ENCODE data around the gene DTX1. TPM values are rescaled to one million over a fixed set of nuclear protein-coding genes. Genes with fewer than 3 reads are reported as not detected.

DTX1 gene
- total and polyA plus RNA-seq, 4 donors: 2.1 to 33.2 (median 10.0) TPM

DNA sequence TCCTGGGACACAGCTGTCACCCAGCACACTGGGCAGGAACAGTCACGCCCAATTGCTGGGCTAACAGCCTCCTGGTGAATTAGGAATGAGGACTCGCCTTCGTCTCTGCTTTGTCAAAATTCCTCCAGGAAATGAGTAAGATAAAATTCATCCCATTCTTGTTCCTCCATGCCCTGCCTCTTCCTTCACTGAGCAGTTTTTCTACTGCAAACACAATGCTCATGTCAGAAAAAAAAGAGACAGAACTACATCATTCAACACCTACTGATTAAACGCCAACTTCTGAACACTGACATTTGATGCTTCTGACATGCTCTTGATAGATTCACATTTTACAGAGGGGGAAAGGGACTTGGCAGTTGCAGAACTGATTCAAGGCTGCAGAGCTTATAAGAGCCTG lies 37.5 kb upstream of the DTX1 start:
- Histone ChIP-seq H3K27me3 (ENCODE audit: control insufficient read depth in 4 of 4, insufficient read depth in 4 of 4, low read length in 3 of 4) (no peaks in the 10 kb centered on the region), H3K27ac (ENCODE audit: low read depth in 1 of 2, low read length in 2 of 2) (no peak overlapping the region), H3K9ac (ENCODE audit: low read depth in 1 of 2, low read length in 2 of 2) (no peak overlapping the region), H3K4me1 (ENCODE audit: control insufficient read depth in 4 of 4, insufficient read depth in 4 of 4, low read length in 3 of 4) (no peaks in the 10 kb centered on the region), H3K36me3 (ENCODE audit: control insufficient read depth in 4 of 4, insufficient read depth in 3 of 4, low read depth in 1 of 4, low read length in 3 of 4) (no peaks in the 10 kb centered on the region), H3K9me3 (ENCODE audit: control insufficient read depth in 4 of 4, low read length in 3 of 4) (no peaks in the 10 kb centered on the region), H3K4me3 (ENCODE audit: low read depth in 1 of 3, low read length in 3 of 3) (no peak overlapping the region)
- TF ChIP-seq, protein P1, sequence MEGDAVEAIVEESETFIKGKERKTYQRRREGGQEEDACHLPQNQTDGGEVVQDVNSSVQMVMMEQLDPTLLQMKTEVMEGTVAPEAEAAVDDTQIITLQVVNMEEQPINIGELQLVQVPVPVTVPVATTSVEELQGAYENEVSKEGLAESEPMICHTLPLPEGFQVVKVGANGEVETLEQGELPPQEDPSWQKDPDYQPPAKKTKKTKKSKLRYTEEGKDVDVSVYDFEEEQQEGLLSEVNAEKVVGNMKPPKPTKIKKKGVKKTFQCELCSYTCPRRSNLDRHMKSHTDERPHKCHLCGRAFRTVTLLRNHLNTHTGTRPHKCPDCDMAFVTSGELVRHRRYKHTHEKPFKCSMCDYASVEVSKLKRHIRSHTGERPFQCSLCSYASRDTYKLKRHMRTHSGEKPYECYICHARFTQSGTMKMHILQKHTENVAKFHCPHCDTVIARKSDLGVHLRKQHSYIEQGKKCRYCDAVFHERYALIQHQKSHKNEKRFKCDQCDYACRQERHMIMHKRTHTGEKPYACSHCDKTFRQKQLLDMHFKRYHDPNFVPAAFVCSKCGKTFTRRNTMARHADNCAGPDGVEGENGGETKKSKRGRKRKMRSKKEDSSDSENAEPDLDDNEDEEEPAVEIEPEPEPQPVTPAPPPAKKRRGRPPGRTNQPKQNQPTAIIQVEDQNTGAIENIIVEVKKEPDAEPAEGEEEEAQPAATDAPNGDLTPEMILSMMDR (IDR thresholded peaks at IDR 0.05; ENCODE audit: low read depth, low read length, missing input control): no peak
- TF ChIP-seq FOXA2 (IDR thresholded peaks at IDR 0.05): no peak
- TF ChIP-seq GABPA (IDR thresholded peaks at IDR 0.05 in 1 of 2, conservative IDR thresholded peaks at IDR 0.05 in 1 of 2): no peak
- TF ChIP-seq FOXA1 (IDR thresholded peaks at IDR 0.05): no peak
- TF ChIP-seq HNF4G (IDR thresholded peaks at IDR 0.05): no peak
- no peak for TF ChIP-seq SP1 (IDR thresholded peaks at IDR 0.05)
- no peak for TF ChIP-seq EGR1 (IDR thresholded peaks at IDR 0.05; ENCODE audit: low read depth in 2 of 2)
- TF ChIP-seq RAD21 (IDR thresholded peaks at IDR 0.05): no peak
- TF ChIP-seq, protein P2, sequence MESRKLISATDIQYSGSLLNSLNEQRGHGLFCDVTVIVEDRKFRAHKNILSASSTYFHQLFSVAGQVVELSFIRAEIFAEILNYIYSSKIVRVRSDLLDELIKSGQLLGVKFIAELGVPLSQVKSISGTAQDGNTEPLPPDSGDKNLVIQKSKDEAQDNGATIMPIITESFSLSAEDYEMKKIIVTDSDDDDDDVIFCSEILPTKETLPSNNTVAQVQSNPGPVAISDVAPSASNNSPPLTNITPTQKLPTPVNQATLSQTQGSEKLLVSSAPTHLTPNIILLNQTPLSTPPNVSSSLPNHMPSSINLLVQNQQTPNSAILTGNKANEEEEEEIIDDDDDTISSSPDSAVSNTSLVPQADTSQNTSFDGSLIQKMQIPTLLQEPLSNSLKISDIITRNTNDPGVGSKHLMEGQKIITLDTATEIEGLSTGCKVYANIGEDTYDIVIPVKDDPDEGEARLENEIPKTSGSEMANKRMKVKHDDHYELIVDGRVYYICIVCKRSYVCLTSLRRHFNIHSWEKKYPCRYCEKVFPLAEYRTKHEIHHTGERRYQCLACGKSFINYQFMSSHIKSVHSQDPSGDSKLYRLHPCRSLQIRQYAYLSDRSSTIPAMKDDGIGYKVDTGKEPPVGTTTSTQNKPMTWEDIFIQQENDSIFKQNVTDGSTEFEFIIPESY (IDR thresholded peaks at IDR 0.05): no peak
- TF ChIP-seq RXRA (IDR thresholded peaks at IDR 0.05): no peak
- TF ChIP-seq YY1 (IDR thresholded peaks at IDR 0.05): no peak
- TF ChIP-seq, protein P3, sequence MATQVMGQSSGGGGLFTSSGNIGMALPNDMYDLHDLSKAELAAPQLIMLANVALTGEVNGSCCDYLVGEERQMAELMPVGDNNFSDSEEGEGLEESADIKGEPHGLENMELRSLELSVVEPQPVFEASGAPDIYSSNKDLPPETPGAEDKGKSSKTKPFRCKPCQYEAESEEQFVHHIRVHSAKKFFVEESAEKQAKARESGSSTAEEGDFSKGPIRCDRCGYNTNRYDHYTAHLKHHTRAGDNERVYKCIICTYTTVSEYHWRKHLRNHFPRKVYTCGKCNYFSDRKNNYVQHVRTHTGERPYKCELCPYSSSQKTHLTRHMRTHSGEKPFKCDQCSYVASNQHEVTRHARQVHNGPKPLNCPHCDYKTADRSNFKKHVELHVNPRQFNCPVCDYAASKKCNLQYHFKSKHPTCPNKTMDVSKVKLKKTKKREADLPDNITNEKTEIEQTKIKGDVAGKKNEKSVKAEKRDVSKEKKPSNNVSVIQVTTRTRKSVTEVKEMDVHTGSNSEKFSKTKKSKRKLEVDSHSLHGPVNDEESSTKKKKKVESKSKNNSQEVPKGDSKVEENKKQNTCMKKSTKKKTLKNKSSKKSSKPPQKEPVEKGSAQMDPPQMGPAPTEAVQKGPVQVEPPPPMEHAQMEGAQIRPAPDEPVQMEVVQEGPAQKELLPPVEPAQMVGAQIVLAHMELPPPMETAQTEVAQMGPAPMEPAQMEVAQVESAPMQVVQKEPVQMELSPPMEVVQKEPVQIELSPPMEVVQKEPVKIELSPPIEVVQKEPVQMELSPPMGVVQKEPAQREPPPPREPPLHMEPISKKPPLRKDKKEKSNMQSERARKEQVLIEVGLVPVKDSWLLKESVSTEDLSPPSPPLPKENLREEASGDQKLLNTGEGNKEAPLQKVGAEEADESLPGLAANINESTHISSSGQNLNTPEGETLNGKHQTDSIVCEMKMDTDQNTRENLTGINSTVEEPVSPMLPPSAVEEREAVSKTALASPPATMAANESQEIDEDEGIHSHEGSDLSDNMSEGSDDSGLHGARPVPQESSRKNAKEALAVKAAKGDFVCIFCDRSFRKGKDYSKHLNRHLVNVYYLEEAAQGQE (IDR thresholded peaks at IDR 0.05): no peak
- no peak for TF ChIP-seq TAF1 (conservative IDR thresholded peaks at IDR 0.05)
- no peak for TF ChIP-seq JUND (IDR thresholded peaks at IDR 0.05)
- TF ChIP-seq NR2F2 (IDR thresholded peaks at IDR 0.05): no peak
- WGBS: 73% methylated on average over 4 of the region's 4 CpGs
- no peak for DNase-seq (ENCODE audit: low spot score)

DNA sequence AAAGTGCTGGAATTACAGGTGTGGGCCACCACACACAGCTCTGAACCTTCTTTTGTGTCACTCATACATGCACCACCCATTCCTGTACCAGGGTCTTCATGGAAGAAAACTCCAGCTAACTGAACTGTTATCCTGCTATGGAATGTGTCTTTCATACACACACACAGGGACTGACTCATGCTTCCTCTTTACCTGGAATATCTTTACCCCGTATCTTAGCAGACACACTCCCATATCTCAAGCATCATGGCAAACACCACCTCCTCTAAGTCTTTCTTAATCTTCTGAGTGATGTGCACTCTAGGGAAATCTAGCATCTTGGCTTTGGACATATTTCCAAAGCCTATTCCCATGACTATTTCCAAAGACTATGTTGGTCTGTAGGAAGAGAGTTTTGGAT lies 35.0 kb upstream of the DTX1 start:
- Histone ChIP-seq H3K27me3 (ENCODE audit: control insufficient read depth in 4 of 4, insufficient read depth in 4 of 4, low read length in 3 of 4) (no peaks in the 10 kb centered on the region), H3K9me3 (ENCODE audit: control insufficient read depth in 4 of 4, low read length in 3 of 4) (no peaks in the 10 kb centered on the region), H3K36me3 (ENCODE audit: control insufficient read depth in 4 of 4, insufficient read depth in 3 of 4, low read depth in 1 of 4, low read length in 3 of 4) (no peaks in the 10 kb centered on the region), H3K4me3 (ENCODE audit: low read depth in 1 of 3, low read length in 3 of 3) (no peak overlapping the region), H3K27ac (ENCODE audit: low read depth in 1 of 2, low read length in 2 of 2) (no peak overlapping the region), H3K4me1 (ENCODE audit: control insufficient read depth in 4 of 4, insufficient read depth in 4 of 4, low read length in 3 of 4) (no peaks in the 10 kb centered on the region), H3K9ac (ENCODE audit: low read depth in 1 of 2, low read length in 2 of 2) (no peak overlapping the region)
- TF ChIP-seq, protein P2 (IDR thresholded peaks at IDR 0.05): no peak
- no peak for TF ChIP-seq SP1 (IDR thresholded peaks at IDR 0.05)
- DNase-seq (ENCODE audit: low spot score): no peak
- 85% methylated on average over 1 of the region's 1 CpG for WGBS

All from liver (tissue), 9 donors.